Kidney tubule cell (primary cell): ENCODE results near the gene SNRPE.
A peak's percentile ranks its signal among the peaks of the same experiment; 100 is the strongest.
"Not testable (repeated sequence)": the region's sequence is repeated elsewhere in the genome, so short reads cannot be mapped to it uniquely, and the experiment has no call there.

ENCODE experiments used
- DNase-seq: peaks from one replicate; pipeline ENCODE4 v3.0.0-alpha.2; 2018; ENCODE audit warnings: low spot score

SNRPE gene

DNA sequence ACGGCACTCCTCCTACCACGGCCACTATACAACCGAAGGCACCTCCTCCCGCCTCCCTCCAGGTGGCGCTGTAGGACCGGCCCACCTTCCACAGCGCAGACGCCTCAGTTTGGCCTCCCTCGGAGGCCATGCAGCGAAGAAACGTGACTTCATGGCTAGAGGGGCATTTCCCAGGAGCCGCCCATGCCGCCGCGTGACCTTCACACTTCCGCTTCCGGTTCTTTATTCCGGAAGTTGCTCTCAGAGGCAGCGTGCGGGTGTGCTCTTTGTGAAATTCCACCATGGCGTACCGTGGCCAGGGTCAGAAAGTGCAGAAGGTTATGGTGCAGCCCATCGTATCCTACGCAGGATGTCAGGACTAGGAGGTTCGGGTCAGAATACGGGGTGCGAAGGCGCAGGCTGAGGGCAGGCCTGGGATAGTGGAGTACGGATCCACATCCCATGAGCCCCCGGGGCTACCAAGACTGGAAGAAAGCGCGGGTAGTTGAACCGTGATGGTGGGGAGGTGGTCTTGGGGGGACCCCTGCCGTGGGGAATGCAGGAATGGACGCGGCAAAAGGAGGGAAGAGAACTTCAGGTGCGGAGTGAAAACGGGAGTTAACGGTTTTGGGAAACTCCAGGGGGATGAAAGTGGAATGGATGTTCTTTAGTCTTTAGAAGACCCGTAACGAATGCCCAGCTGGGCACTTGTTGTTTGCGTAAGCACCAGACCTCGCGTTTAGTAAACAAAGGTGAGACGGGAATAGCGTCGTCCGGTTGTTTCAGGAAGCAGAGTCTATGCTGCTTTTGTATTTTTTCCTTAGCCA, at the start of gene SNRPE:
TSS of gene SNRPE (plus strand) at position 221 of the 806 bp plus-strand sequence. CDS start at position 282, 61 bp downstream.
- peak; percentile 99 for DNase-seq

- DNase-seq: no peak
These were observed 47.6 kb upstream of the SNRPE start for GRCh38 chr1:203813581-203814341.

- no peak for DNase-seq
These were observed 43.0 kb upstream of the SNRPE start for GRCh38 chr1:203818399-203818798.

GRCh38 chr1:203823306-203823705, 38.1 kb upstream of the SNRPE start:
- DNase-seq: no peak

DNA sequence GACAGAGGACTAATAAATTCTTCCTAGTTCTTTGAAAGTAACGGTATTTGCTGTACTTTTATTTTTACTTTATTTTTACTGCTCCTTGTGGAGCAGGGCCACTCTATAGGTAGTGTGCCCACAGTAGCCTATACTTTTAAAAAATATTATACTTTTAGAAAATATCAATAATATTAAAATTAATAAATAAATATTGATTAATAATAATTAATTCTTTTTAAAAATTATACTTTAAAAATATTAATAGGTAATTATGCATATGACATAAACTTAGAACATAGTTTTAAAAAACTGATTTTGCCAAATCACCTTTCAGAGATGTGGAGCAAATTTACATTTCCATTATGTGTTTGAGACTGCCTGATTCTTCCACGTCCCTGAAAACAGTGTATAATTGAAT, 35.2 kb upstream of the SNRPE start:
- DNase-seq: no peak

DNA sequence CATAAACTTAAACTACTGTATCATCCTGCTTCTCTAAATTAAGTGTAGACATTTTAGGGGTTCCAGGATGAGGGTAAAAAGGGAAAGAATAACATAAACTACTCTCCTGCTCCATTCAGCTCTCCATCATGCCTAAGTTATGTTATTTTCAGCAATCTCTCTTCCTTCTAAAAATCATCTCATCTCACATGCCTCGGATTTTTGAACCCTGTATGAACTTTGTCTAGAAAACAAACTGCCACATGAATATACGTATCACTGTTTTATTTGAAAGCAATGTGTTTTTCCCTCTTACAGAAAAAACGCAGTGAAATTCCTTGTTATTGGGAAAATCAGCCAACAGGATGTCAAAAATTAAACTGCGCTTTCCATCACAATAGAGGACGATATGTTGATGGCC, 33.4 kb upstream of the SNRPE start:
- DNase-seq: no peak

DNA sequence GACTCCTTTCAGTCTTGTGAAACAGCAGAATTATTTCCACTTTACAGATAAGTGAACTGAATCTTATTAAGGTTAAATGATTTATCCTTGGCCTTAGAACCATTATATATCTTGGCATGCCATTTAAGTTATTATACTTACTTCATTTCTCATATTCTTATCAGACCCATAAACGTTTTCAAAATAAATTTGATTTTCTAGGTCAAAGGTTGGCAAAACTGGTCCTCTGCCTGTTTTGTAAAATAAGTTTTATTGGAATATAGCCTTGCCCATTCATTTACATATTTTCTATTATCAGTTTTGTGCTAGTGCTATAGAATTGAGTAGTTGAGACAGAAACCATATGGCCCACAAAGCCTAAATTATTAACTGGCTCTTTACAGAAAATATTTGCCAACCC, 32.9 kb upstream of the SNRPE start:
- no peak for DNase-seq

- DNase-seq: not testable (repeated sequence)
These were observed 32.2 kb upstream of the SNRPE start for GRCh38 chr1:203829247-203829646.

DNA sequence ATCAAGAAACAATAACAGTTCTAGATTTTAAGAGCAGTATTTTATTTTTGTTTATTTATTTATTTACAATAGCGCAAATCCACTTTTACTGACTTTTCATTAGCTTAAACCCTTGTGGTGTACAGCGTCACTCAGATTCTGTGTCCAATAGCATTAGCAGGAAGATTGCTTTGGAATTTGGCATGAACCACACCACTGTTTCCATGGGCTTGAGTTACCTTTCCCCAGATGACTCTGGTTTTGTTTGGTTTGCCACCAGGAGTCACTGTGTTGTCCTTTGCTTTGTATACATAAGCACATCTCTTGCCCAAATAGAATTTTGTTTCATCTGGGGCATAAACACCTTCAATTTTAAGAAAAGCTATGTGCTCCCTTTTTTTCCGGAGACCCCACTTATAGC, 25.9 kb upstream of the SNRPE start:
- DNase-seq: no peak

- DNase-seq: no peak
These were observed 22.3 kb upstream of the SNRPE start for GRCh38 chr1:203839081-203839480.

DNA sequence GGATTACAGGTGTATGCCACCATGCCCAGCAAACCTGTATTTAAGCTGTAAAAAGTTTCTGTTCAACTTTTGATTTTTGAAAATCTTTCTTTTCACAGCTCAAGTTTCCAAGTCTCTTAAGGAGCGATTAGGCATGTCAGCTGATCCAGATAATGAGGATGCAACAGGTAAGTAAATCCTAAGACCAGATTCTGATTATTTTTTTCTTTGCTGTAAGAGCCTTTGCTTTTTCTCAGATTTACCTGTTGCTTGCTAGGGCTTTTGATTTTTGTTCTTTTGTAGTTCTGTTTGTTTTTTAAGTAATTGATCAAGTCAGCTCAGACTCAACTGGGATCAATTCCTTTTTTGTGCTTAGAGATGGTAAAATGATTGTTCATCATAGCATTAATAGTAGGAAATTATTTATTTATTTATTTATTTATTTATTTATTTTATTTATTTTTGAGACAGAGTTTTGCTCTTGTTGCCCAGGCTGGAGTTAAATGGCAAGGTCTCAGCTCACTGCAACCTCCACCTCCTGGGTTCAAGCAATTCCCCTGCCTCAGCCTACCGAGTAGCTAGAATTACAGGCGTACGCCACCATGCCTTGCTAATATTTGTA, 21.1 kb upstream of the SNRPE start:
- no peak for DNase-seq

DNA sequence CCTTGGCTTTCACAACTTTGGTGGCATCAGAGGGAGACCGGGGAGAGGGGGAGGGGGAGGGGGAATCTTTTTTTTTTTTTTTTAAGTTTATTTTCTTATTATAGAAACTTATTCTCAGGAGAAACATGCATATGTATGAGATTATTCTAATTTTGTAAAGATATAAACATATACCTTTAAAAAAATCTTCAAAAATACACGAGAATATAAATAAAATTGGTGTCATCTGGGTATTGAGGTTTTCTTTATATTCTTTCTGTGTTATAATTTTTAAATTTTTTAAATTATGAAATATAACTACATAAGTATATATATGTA, 18.9 kb upstream of the SNRPE start:
- no peak for DNase-seq

- DNase-seq: no peak
These were observed 18.0 kb upstream of the SNRPE start for GRCh38 chr1:203843435-203843834.

- DNase-seq: not testable (repeated sequence)
These were observed 8.3 kb upstream of the SNRPE start for GRCh38 chr1:203853112-203853511.

DNA sequence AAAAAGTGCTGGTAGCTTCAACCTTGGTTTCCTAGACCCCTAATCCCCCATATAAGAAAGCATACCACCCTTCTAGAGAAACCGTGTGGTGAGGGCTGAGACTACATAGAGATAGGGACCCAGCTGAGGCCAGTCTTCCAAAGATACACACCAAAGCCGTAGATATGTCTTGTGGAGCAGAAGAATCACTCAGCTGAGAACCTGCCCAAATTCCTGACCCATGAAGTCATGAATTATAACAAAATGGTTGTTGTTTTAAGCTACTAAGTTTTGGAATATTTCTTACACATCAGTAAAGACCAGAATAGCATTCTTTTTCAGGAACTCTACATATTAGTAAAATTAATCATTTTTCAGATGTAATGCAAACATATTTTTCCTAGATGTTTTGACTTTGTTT, 3.3 kb upstream of the SNRPE start:
- DNase-seq: peak; percentile 83

DNA sequence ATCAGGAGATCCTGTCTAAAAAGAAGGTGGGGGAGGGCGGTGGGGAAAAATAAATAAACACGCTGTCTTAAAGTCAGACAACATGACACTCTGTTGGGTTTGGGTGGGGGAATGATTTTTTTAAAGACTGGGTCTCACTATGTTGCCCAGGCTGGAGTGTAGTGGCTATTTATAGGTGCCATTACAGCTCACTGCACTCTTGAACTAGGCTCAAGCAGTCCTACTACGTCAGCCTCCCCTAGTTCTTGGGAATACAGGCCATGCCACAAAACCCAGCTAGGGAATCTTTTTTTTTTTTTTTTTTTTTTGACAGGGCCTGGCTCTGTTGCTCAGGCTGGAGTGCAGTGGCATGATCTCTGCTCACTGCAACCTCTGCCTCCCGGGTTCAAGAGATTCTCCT, 2.4 kb upstream of the SNRPE start:
- DNase-seq: no peak

GRCh38 chr1:203860396-203861025, 888 bp upstream of the SNRPE start:
- DNase-seq: peak; percentile 92

DNA sequence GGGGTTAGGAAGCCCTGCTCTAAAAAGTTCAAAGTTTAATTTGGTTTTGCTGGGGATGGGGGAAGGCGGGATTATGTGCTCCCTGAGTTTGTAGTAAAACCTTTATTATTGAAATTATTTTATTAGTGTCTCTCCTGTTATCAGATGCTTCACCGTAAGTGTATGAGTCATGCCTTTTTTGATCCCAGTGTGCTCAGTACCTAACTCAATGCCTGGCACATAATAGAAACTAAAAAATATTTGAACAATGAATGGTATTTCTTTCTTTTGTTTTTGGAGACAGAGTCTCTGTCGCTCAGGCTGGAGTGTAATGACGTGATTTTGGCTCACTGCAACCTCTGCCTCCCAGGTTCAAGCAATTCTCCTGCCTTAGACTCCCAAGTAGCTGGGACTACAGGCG, 6.4 kb downstream of the SNRPE start:
- DNase-seq: peak; percentile 38

DNA sequence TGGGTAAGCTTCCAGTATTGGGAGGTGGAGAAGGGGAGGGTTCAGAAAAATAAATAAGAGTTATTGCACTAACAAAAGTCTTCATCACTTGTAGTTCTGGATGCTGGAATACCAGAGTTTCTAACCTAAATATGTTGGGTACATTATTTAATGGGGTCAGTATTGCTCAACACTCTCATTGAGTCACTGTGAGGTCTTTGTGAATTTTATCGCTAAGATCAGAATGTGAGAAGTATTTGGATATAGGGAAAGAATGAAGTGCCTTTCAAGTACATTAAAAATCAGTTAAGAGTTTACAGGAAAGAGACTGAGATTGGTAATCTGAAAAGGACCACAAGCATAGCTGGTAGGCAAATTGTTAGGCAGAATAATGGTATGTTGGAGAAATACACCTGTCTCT, 8.8 kb downstream of the SNRPE start:
- no peak for DNase-seq

DNA sequence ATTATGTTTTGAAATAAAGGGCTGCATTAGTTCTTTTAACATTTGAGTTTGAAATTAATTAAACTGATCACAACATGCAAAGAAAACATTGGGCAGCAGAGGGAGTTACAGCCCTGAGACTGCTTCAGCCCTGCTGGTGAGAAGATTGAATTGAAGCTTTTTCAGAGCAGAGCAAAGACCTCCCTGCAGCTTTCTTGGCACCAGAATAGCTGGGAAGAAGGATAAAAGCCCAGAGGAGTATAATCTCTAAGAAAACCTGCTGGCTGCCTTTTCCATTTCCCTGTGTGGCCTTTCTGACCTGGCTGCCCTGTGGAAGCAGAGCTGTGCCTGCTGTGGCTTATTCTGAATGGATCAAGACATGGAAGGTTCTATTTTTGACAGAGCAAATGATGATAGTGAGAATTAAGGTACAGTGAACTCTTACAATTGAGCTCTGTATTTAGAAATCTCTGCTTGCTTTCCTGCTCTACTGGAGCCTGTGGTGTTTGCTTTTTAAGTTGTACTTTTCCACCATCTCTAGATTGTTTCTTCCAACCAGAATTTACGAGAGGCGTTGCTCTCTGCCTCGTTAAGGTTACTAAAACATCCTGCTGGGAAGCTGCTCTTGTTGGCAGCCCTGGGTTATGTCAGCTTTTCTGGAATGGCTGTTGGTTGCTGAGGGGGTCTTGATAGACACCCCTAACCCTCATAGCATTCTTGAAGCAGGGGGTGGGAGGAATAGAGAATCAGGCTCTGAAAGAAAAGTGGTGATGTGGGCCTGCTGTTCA, 9.9 kb downstream of the SNRPE start:
- DNase-seq: peak; percentile 69

DNA sequence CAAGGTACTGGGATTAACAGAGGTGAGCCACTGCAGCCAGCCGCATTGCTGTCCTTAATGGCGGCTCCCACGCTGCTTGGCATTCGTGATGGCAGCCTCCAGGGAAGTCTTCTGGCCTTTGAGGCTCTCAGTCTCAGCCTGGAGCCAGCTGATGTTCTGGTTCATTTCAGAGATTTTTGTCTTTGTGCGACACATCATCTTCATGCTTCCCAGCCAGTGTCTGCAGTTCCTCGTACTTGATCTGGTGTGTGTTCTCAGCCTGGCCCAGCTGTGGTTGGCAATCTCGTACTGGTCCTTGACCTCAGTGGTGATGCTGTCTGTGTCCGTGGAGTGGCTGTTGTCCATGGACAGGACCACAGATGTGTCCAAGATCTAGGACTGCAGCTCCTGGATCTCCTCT, 11.7 kb downstream of the SNRPE start:
- DNase-seq: no peak

DNA sequence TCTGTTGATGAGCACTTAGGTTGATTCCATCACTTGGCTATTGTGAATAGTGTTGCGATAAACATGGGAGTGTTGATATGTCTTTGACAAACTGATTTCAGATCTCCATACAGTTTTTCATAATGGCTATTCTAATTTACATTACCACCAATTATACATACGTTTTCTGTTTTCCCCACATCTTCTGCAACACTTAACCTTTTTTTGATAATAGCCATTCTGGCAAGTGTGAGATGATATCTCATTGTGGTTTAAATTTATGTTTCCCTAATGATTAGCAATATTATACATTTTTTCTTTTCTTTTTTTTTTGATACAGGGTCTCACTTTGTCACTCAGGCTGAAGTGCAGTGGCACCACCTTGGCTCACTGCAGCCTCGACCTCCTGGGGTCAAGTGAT, 17.0 kb downstream of the SNRPE start:
- DNase-seq: no peak
